WTC11 (cell line): Measurements from ENCODE around the gene MRFAP1L1. TPM values are rescaled to one million over a fixed set of nuclear protein-coding genes. Genes with fewer than 3 reads are reported as not detected.
A peak's percentile ranks its signal among the peaks of the same experiment; 100 is the strongest.

ENCODE experiments used
- ATAC-seq: fragments of 200-7000 bp; cut with Tn5 transposase; 2 replicates; pipeline ENCODE4 v1.10.0; 2021; ENCODE audit warnings: mild to moderate bottlenecking, moderate library complexity
- CTCF ChIA-PET: fragments of 300-600 bp; sonication (Branson Sonifier 250); formaldehyde crosslinking; loops from one replicate; lab custom pipeline; 2021; ENCODE audit warnings: antibody characterized with exemption; lab: Charles Lee
- POLR2A ChIA-PET: fragments of 350-600 bp; sonication (Branson Sonifier 250); formaldehyde crosslinking; loops from one replicate; lab custom pipeline; 2021; ENCODE audit warnings: antibody characterized with exemption; lab: Charles Lee
- DNase-seq: peaks from one replicate; pipeline ENCODE4 v3.0.0; 2021; ENCODE audit warnings: low spot score
- H3K27ac Mint-ChIP-seq: 2 replicates; pipeline ENCODE4 v1.8.0; 2021; ENCODE audit warnings: mixed read lengths
- H3K27me3 Mint-ChIP-seq: 2 replicates; pipeline ENCODE4 v1.8.0; 2021; ENCODE audit warnings: low read depth, mild to moderate bottlenecking, moderate library complexity, mixed read lengths
- H3K36me3 Mint-ChIP-seq: 2 replicates; pipeline ENCODE4 v1.8.0; 2021; ENCODE audit warnings: mixed read lengths
- H3K4me1 Mint-ChIP-seq: 2 replicates; pipeline ENCODE4 v1.8.0; 2022; ENCODE audit warnings: mixed read lengths
- H3K4me3 Mint-ChIP-seq: 2 replicates; pipeline ENCODE4 v1.8.0; 2021; ENCODE audit warnings: mild to moderate bottlenecking, moderate library complexity, mixed read lengths
- H3K9me3 Mint-ChIP-seq: 2 replicates; pipeline ENCODE4 v1.8.0; 2021; ENCODE audit warnings: mixed read lengths
- ATF1 ChIP-seq: sonication (generic); formaldehyde crosslinking; IDR thresholded peaks from 2 replicates; pipeline ENCODE4 v1.8.1; 2023; ENCODE audit warnings: mild to moderate bottlenecking, moderate library complexity, missing genetic modification reagents
- E2F4 ChIP-seq: sonication (generic); formaldehyde crosslinking; IDR thresholded peaks from 2 replicates; pipeline ENCODE4 v1.8.1; 2022; ENCODE audit warnings: low read depth, mild to moderate bottlenecking, moderate library complexity, missing genetic modification reagents, borderline replicate concordance
- GABPB1 ChIP-seq: sonication (generic); formaldehyde crosslinking; IDR thresholded peaks from 2 replicates; pipeline ENCODE4 v1.8.1; 2023; ENCODE audit warnings: mild to moderate bottlenecking, missing genetic modification reagents
- JAZF1 ChIP-seq: fragments of 250-450 bp; sonication (Bioruptor Pico); IDR thresholded peaks from 2 replicates; pipeline ENCODE4 v1.9.0; 2021; ENCODE audit warnings: moderate library complexity, mild to moderate bottlenecking, inconsistent platforms
- MLX ChIP-seq: sonication (generic); formaldehyde crosslinking; IDR thresholded peaks from 2 replicates; pipeline ENCODE4 v1.8.1; 2023; ENCODE audit warnings: mild to moderate bottlenecking, missing genetic modification reagents, moderate library complexity
- MYBL2 ChIP-seq: sonication (generic); formaldehyde crosslinking; IDR thresholded peaks from 2 replicates; pipeline ENCODE4 v1.8.1; 2023; ENCODE audit warnings: mild to moderate bottlenecking, moderate library complexity, missing genetic modification reagents
- RELA ChIP-seq: sonication (generic); formaldehyde crosslinking; IDR thresholded peaks from 2 replicates; pipeline ENCODE4 v1.8.1; 2022; ENCODE audit warnings: missing genetic modification reagents, mild to moderate bottlenecking, borderline replicate concordance
- SMAD3 ChIP-seq: sonication (generic); formaldehyde crosslinking; IDR thresholded peaks from 2 replicates; pipeline ENCODE4 v1.8.0; 2022; ENCODE audit warnings: missing genetic modification reagents, mild to moderate bottlenecking, borderline replicate concordance
- SMAD4 ChIP-seq: sonication (generic); formaldehyde crosslinking; IDR thresholded peaks from 2 replicates; pipeline ENCODE4 v1.8.0; 2022; ENCODE audit warnings: mild to moderate bottlenecking, missing genetic modification reagents
- TEAD4 ChIP-seq: sonication (generic); formaldehyde crosslinking; IDR thresholded peaks from 2 replicates; pipeline ENCODE4 v1.8.0; 2022; ENCODE audit warnings: mild to moderate bottlenecking, missing genetic modification reagents
- ZNF121 ChIP-seq: sonication (generic); formaldehyde crosslinking; IDR thresholded peaks from 2 replicates; pipeline ENCODE4 v1.8.0; 2023; ENCODE audit warnings: missing genetic modification reagents
- ZNF138 ChIP-seq: sonication (generic); formaldehyde crosslinking; conservative IDR thresholded peaks from 2 replicates; pipeline ENCODE4 v1.8.1; 2022; ENCODE audit warnings: mild to moderate bottlenecking, moderate library complexity, missing genetic modification reagents
- ZNF219 ChIP-seq: sonication (generic); formaldehyde crosslinking; IDR thresholded peaks from 2 replicates; pipeline ENCODE4 v1.8.0; 2023; ENCODE audit warnings: missing genetic modification reagents, mild to moderate bottlenecking, borderline replicate concordance
- total RNA-seq: library from RNA; stranded (reverse); gene quantifications from 3 replicates; pipeline ENCODE4 v1.2.3, GENCODE V29; 2021
- TF ChIP-seq, protein P1 (sequence below): sonication (generic); formaldehyde crosslinking; IDR thresholded peaks from 2 replicates; pipeline ENCODE4 v1.8.1; 2023; ENCODE audit warnings: mild to moderate bottlenecking, moderate library complexity, missing genetic modification reagents
- TF ChIP-seq, protein P2 (sequence below): fragments of 250-450 bp; sonication (Bioruptor Pico); IDR thresholded peaks from 2 replicates; pipeline ENCODE4 v1.9.0; 2021; ENCODE audit warnings: moderate library complexity, mild to moderate bottlenecking, inconsistent platforms, borderline replicate concordance
- TF ChIP-seq, protein P3 (sequence below): fragments of 250-450 bp; sonication (Bioruptor Pico); IDR thresholded peaks from 2 replicates; pipeline ENCODE4 v1.9.0; 2021; ENCODE audit warnings: mild to moderate bottlenecking
- TF ChIP-seq, protein P4 (sequence below): sonication (generic); formaldehyde crosslinking; IDR thresholded peaks from 2 replicates; pipeline ENCODE4 v1.8.1; 2023; ENCODE audit warnings: mild to moderate bottlenecking, missing genetic modification reagents, borderline replicate concordance

Gene MRFAP1L1
- total RNA-seq, 1 experiment from 2014 or later, result 54.4 TPM

DNA sequence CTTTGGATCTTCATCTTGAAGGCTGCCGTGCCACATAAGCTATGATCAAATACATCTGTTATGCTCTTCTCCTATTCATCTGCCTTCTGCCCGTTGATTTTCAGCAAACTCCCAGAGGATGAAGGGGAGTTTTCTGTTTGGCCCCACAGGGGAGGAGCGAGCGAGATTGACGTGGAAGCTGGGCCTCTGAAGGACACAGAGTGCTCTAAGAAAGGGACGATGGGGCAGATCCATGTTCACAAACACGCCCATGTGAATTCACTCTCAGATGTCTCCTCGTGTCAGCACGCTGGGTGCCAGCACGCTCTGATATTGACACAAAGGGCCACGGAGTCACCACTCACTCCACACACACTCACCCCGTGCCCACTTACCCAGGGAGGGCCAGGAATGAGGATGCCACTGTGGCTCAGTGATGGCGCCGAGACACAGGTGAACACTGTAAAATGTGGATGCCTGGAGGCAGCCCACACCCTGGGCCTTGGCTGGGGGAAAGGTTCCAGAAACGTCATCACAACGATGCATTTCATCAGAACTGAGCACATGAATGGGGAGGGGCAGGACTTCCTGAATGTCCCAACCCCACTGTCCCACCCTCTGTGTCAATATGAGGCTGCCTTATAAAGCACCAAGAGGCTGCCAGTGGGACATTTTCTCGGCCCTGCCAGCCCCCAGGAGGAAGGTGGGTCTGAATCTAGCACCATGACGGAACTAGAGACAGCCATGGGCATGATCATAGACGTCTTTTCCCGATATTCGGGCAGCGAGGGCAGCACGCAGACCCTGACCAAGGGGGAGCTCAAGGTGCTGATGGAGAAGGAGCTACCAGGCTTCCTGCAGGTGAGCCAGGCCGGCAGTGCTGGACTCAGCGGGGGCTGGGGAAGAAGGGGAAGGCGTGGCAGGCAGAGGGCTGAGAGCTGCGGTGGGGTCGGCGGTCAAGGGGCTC lies 16.2 kb downstream of the MRFAP1L1 start, which contains the start of gene S100P:
TSS of gene S100P (plus strand) at position 648 of the 946 bp plus-strand sequence. CDS start at position 703, 55 bp downstream.
- no peak within 1 kb of the TSS for H3K4me3 Mint-ChIP-seq
- no peaks in the 10 kb centered on the region for H3K27me3 Mint-ChIP-seq
- peak within 1 kb of the TSS; percentile 68; the same call in 1 of the 2 replicates for H3K27ac Mint-ChIP-seq
- ChIA-PET POLR2A (no interaction called here), CTCF (interaction anchor here (1.0 to 1.5 kb wide), 5 partner anchors 8 to 377 kb away, joined by 4 to 10 read pairs (median 6); no protein-coding TSS in a partner anchor)
- TF ChIP-seq ATF1 (CRISPR knock-in tag) (no peak), GABPB1 (CRISPR knock-in tag) (peak; percentile 100)
- no peak for ATAC-seq
- H3K36me3 Mint-ChIP-seq, result no peaks in the 10 kb centered on the region
- no peaks in the 10 kb centered on the region for H3K9me3 Mint-ChIP-seq
- peaks cover 23% of the 10 kb centered on the region for H3K4me1 Mint-ChIP-seq
- no peak for DNase-seq

DNA sequence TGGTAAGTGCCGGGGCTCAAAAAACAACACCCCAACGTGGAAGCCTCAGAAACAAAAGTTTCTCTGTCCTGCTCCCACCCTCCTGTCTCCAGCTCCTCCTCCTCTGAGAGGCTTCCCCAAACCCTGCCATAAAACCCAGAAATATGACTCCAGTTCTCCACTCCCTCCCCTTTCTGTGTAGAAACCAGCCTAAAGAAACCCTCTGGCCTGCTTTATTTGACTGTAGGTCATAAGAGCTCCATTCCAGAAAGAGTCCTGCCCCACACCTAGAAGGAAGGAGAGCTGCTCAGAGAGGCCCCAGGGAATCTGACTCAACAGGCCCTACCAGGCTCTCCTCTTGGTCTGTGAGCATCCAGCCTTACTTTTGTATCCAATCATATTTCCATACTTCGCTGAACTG lies 16.9 kb downstream of the MRFAP1L1 start:
- TF ChIP-seq JAZF1 (CRISPR knock-in tag) (no peak), GABPB1 (CRISPR knock-in tag) (no peak; the same call in 1 of the 2 replicates), ATF1 (CRISPR knock-in tag) (no peak), SMAD4 (CRISPR knock-in tag) (no peak), MYBL2 (CRISPR knock-in tag) (no peak), ZNF219 (CRISPR knock-in tag) (no peak), MLX (CRISPR knock-in tag) (no peak), SMAD3 (CRISPR knock-in tag) (no peak), E2F4 (CRISPR knock-in tag) (no peak), RELA (CRISPR knock-in tag) (no peak), TEAD4 (CRISPR knock-in tag) (no peak), ZNF138 (CRISPR knock-in tag) (no peak), ZNF121 (CRISPR knock-in tag) (no peak)
- TF ChIP-seq, protein P1, sequence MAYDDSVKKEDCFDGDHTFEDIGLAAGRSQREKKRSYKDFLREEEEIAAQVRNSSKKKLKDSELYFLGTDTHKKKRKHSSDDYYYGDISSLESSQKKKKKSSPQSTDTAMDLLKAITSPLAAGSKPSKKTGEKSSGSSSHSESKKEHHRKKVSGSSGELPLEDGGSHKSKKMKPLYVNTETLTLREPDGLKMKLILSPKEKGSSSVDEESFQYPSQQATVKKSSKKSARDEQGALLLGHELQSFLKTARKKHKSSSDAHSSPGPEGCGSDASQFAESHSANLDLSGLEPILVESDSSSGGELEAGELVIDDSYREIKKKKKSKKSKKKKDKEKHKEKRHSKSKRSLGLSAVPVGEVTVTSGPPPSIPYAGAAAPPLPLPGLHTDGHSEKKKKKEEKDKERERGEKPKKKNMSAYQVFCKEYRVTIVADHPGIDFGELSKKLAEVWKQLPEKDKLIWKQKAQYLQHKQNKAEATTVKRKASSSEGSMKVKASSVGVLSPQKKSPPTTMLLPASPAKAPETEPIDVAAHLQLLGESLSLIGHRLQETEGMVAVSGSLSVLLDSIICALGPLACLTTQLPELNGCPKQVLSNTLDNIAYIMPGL, result no peak
- TF ChIP-seq, protein P2, sequence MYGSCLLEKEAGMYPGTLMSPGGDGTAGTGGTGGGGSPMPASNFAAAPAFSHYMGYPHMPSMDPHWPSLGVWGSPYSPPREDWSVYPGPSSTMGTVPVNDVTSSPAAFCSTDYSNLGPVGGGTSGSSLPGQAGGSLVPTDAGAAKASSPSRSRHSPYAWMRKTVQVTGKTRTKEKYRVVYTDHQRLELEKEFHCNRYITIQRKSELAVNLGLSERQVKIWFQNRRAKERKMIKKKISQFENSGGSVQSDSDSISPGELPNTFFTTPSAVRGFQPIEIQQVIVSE (CRISPR knock-in tag), result no peak
- TF ChIP-seq, protein P3, sequence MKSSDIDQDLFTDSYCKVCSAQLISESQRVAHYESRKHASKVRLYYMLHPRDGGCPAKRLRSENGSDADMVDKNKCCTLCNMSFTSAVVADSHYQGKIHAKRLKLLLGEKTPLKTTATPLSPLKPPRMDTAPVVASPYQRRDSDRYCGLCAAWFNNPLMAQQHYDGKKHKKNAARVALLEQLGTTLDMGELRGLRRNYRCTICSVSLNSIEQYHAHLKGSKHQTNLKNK (CRISPR knock-in tag), result no peak
- TF ChIP-seq, protein P4, sequence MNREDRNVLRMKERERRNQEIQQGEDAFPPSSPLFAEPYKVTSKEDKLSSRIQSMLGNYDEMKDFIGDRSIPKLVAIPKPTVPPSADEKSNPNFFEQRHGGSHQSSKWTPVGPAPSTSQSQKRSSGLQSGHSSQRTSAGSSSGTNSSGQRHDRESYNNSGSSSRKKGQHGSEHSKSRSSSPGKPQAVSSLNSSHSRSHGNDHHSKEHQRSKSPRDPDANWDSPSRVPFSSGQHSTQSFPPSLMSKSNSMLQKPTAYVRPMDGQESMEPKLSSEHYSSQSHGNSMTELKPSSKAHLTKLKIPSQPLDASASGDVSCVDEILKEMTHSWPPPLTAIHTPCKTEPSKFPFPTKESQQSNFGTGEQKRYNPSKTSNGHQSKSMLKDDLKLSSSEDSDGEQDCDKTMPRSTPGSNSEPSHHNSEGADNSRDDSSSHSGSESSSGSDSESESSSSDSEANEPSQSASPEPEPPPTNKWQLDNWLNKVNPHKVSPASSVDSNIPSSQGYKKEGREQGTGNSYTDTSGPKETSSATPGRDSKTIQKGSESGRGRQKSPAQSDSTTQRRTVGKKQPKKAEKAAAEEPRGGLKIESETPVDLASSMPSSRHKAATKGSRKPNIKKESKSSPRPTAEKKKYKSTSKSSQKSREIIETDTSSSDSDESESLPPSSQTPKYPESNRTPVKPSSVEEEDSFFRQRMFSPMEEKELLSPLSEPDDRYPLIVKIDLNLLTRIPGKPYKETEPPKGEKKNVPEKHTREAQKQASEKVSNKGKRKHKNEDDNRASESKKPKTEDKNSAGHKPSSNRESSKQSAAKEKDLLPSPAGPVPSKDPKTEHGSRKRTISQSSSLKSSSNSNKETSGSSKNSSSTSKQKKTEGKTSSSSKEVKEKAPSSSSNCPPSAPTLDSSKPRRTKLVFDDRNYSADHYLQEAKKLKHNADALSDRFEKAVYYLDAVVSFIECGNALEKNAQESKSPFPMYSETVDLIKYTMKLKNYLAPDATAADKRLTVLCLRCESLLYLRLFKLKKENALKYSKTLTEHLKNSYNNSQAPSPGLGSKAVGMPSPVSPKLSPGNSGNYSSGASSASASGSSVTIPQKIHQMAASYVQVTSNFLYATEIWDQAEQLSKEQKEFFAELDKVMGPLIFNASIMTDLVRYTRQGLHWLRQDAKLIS (CRISPR knock-in tag), result no peak
- TF ChIP-seq, all 79 proteins: peak for 0
- H3K9me3 Mint-ChIP-seq, result no peaks in the 10 kb centered on the region; the same call in 1 of the 2 replicates
- H3K36me3 Mint-ChIP-seq, result no peaks in the 10 kb centered on the region
- peak overlapping the region; percentile 68; the same call in 1 of the 2 replicates for H3K27ac Mint-ChIP-seq
- H3K27me3 Mint-ChIP-seq, result no peaks in the 10 kb centered on the region
- H3K4me3 Mint-ChIP-seq, result no peak overlapping the region
- DNase-seq (no peak), ATAC-seq (no peak)
- ChIA-PET CTCF (interaction anchor here (1.1 to 1.5 kb wide), 3 partner anchors 9 to 378 kb away, joined by 4 to 10 read pairs (median 6); no protein-coding TSS in a partner anchor), POLR2A (no interaction called here)
- peaks cover 27% of the 10 kb centered on the region for H3K4me1 Mint-ChIP-seq
